GM19023 (cell line): ENCODE data around the gene NPR2.

Source experiments
- ATAC-seq: cut with Tn5 transposase; IDR thresholded peaks from one replicate; pipeline ENCODE4 v1.9.1; 2021; ENCODE audit warnings: mild to moderate bottlenecking, moderate library complexity; ENCODE audit not compliant: unreplicated experiment

NPR2 gene

GRCh38 chr9:35829084-35829763, 37.8 kb downstream of the NPR2 start, which contains the start of gene TMEM8B:
TSS of gene TMEM8B (plus strand) at chr9:35829228. CDS start at chr9:35829448, 220 bp downstream.
- ATAC-seq, result peak; percentile 82

DNA sequence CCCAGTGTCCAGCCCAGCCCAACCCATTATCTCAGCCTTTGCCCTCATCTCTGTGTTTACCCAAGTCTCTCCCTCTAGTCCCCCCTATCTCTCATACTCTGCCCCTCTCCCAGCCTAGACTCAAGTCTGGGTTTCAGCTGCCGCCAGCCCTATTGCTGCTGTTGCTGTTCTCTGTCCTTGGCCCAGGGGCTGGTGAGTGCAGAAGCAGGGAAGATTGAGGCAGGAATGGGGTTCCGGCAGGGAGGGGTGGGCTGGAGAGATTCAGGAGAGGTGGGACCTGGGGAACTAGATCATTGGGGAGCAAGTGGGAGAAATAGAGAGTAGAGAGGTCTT, 38.3 kb downstream of the NPR2 start:
- no peak for ATAC-seq

- no peak for ATAC-seq
These were observed 39.6 kb downstream of the NPR2 start for GRCh38 chr9:35831040-35831439.

DNA sequence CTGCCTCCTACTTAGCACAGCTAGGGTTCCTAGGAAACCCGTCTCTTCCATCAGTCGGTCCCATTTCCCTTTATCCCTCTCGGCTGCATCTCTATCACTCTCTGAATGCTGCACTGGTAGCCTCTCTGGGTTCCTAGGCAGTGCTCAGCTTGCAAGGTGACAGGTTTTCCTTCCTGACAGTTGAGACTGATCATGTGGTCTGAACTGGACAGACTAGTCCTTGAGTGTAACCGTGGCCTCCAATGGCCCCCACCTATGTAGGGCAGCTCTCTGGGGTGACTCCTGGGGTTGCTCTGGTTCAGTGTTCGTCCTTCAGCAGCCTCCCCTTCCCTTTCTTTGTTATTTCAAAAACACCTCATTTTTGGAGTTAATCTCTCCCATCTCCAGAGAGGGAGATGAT, 41.4 kb downstream of the NPR2 start:
- ATAC-seq, result no peak

DNA sequence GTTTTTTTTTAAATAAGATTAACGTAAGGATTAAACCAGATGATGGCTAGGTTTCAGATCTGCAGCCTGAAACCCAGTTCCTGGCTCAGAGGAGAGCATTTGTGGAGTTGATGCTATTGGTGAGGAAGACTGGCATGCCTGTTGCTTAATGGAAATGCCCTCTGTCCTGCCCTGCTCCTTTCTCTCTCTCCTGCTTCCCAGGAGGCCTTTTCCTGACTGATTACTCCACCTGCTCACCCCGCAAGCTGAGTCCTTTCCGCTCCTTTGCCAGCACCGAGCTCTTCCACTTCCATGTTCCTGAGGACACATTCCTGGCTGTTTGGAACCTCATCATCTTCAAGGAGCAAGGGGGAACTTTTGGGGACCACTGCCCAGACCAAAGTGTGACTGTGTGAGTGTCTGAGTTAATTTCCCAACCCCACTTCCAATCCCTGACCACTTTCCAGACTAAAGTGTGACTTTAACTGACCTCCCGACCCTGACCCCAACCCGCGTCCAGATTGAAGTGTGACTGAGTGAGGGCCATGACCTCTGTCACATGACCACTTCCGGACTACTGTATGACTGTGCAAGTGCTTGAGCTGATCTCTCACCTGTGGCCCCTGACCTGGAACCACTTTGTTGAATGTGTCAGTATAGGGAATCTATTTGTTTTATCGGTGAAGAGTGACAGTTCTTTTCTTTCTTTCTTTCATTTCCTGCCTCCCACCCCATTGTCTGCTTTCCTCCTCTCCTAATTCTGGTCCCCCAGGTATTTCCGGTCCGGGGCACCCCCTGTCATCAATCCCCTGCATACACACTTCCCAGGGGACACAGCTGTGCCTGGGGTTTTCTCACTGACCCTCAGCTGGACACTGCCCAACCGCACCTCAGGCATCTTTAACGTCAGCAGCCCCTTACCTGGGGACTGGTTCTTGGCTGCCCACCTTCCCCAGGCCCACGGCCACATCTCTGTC, 43.1 kb downstream of the NPR2 start:
- no peak for ATAC-seq

DNA sequence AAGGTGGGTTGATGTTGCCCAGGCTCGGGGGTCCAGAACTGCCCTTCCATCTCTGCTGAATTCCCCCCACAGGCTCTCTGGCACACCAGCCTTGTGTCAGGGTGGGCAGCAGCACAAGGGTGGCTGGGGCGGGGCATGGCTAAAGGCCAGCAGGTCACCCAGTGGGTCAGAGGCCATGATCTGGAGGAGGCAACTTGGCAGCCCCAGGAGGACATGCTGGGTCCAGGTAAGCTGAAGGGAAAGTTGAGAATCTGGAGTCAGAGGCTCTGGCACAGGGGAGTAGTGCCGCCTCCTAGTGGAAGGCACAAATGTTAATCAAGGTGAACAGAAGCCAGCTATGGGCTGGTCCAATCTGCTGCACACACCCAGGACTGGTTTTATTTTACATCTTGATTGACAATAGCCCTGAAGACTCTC, 43.8 kb downstream of the NPR2 start:
- ATAC-seq, result no peak

DNA sequence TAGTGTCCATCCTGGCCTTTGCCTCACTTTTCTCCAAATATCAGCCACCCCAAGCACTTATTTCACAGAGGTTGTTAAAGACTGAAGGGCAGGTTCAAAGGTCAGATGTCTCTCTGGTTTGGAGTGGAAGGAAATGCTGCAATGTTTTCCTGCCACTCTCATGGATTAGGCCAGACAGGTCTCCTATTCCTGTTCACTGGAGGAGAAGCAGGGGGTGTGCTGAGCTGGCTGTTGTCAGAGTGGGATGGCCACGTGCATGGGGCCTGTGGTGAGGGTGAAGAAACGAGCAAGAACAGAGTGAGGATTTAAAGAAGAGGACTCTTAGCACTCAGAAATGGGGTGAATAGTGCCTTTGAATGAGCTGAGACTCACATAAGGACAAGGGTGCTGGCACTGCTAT, 44.4 kb downstream of the NPR2 start:
- no peak for ATAC-seq

DNA sequence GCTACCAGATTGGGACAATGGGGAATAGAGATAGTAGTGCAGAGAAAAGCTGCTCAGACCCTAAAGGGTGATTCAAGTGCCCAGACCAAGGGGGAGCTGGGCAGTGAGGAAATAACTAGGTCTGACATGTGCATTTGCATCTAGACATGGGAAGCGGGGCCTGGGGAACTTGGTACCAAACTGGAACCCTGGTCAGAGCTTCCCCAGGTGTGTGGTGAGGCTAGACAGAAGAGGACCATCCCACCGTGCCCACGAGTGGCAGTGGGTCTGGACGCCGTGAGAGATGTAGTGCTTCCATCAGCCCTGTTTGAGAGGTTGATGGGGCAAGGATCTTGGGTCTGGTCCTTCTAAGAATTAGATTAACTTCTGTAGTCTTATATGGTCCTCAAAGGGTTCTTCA, 45.2 kb downstream of the NPR2 start:
- no peak for ATAC-seq

- ATAC-seq, result no peak
These were observed 48.5 kb downstream of the NPR2 start for GRCh38 chr9:35839926-35840325.

DNA sequence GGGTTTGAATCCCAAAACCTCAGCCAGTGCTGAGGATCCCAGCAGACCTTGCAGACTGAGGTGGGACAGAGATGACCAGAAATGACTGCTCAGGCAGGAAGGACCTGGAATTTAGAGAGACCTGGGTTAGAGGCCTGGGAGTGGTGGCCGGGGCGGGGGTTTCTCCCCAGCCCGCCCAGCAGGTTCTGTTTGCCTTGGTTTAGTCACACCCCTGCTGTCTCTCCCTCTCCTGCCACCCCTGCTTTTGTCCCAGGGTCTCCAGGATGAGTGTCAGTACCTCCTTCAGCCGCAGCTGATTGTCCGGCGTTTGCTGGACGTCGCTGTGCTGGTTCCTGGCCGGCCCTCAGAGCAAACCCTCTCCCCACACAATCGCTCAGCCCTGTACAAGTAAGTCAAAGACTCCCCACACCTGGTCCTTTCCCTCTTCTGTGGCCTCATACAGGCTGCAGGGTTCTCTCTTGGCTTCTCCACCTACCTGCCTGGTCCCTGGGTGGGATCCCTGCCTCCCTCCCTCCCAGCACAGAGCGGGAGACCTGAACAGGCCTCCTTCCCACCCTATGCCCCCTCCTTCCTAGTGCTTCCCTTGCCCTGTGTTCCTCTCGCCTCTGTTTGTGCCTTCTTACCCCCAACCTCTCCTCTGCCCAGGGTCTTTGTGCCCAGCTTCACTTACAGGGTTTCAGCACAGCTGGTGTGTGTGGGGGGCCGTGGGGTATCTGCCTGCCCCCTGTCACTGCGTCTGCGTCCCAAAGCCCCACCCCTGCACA, 49.7 kb downstream of the NPR2 start:
- ATAC-seq, result no peak

- ATAC-seq, result no peak
These were observed 50.2 kb downstream of the NPR2 start for GRCh38 chr9:35841645-35841900.

DNA sequence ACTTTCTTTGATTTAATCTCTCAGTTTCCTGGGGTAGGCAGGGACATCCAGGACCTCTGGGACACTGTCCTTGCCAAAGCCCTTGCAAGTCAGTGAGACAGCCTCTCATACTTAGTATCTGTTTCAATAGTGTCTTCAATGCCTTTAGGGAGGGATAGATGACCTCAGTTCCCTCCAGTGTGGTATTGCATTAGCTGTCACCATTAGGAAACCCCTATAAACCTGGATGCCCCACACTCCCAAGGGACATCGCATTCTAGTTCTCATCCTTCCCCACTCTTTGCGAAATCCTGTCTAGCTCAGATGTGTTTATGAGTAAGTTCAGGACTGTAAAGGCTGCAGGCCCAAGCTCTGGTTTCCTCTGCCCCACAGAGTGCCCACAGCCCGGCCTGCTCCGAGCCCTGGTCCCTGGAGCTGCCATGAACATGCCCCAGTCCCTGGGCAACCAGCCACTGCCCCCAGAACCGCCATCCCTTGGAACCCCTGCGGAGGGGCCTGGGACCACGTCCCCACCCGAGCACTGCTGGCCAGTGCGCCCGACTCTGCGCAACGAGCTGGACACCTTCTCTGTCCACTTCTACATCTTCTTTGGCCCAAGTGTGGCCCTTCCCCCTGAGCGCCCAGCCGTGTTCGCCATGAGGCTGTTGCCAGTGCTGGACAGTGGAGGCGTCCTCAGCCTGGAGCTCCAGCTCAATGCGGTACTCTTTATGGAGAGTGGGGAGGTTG, 50.8 kb downstream of the NPR2 start:
- ATAC-seq, result no peak

GRCh38 chr9:35842795-35843194, 51.4 kb downstream of the NPR2 start:
- ATAC-seq, result peak; percentile 76

GRCh38 chr9:35844628-35845270, 53.4 kb downstream of the NPR2 start:
- no peak for ATAC-seq

- no peak for ATAC-seq
These were observed 54.7 kb downstream of the NPR2 start for GRCh38 chr9:35845824-35846771.

GRCh38 chr9:35847792-35848572, 56.6 kb downstream of the NPR2 start:
- peak; percentile 95 for ATAC-seq

DNA sequence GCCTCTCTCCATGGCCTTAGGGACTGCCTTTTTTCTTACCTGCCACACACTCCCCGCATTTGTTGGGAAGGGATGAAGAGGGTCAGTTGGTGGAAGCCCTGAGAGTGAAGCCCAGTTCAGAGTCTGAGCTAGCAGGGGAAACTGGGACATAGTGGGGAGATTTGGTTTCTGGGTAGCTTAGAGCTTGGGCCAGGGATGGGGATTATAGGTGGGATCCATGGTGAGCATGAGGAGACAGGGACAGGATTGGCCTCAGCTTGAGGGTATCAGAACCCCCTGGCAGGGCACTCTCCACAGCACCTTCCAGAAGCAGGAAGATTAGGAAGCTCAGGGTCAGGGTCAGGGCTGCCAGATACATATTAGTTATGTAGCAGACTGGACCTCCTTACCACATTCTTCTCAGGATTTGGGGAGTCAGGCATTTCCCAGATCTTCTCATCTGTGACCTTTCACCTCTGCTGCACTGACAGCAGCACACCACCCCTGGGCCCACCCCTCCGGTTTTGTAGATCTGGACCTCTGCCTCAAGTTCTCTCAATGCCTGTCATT, 61.0 kb downstream of the NPR2 start:
- ATAC-seq, result no peak
